ENCODE results near the gene TOB2.

TOB2 gene

DNA sequence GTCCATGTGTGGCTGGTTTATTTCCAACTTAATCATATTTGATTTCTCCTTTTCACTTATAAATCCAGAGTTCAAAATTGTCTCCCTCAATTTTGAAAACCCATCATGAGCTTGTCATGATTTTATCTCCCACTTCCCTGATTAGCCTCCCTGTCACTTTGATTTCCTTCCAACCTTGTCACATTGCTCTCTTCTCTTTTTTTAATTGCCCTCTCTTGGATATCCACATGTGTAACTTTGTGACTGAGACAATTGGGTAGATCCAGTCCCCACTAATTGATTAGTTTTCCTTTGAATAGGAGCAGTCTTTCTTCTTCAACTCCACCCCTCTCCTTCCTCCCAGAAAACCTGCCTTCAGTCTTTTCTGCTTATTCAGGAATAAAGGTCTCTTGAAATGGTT, 62.5 kb downstream of the TOB2 start:
- DNase-seq (ENCODE audit: low spot score): no peak

Data from germinal center (tissue), 1 donor.